GM11168 (cell line): ENCODE data around the gene INSC.

Source experiments
- in situ Hi-C: fragments of 300-500 bp; cut with MboI; formaldehyde crosslinking; loops from one replicate; pipeline ENCODE4 v1.12.0; 2022; ENCODE audit warnings: low sequenced_read_pairs; ENCODE audit not compliant: unreplicated experiment

INSC gene

GRCh38 chr11:15177491-15177890, 62.8 kb downstream of the INSC start:
- in situ Hi-C loops: no loop called here

GRCh38 chr11:15178214-15178613, 63.5 kb downstream of the INSC start:
- in situ Hi-C loops: no loop called here

GRCh38 chr11:15179167-15179566, 64.4 kb downstream of the INSC start:
- in situ Hi-C loops: no loop called here

- in situ Hi-C loops: no loop called here
These were observed 65.6 kb downstream of the INSC start for GRCh38 chr11:15180212-15180792.

GRCh38 chr11:15182372-15182771, 67.6 kb downstream of the INSC start:
- in situ Hi-C loops: no loop called here

GRCh38 chr11:15185021-15185420, 70.3 kb downstream of the INSC start:
- in situ Hi-C loops: no loop called here

- in situ Hi-C loops: no loop called here
These were observed 71.4 kb downstream of the INSC start for GRCh38 chr11:15186146-15186545.

GRCh38 chr11:15189189-15189588, 74.5 kb downstream of the INSC start:
- in situ Hi-C loops: no loop called here

- in situ Hi-C loops: no loop called here
These were observed 75.1 kb downstream of the INSC start for GRCh38 chr11:15189641-15190365.

GRCh38 chr11:15190611-15191010, 75.9 kb downstream of the INSC start:
- in situ Hi-C loops: no loop called here

GRCh38 chr11:15192005-15192556, 77.4 kb downstream of the INSC start:
- in situ Hi-C loops: no loop called here

GRCh38 chr11:15194671-15195415, 80.1 kb downstream of the INSC start:
- in situ Hi-C loops: no loop called here

GRCh38 chr11:15195454-15196200, 80.9 kb downstream of the INSC start:
- in situ Hi-C loops: no loop called here

GRCh38 chr11:15196704-15197103, 82.0 kb downstream of the INSC start:
- in situ Hi-C loops: no loop called here

- in situ Hi-C loops: no loop called here
These were observed 83.0 kb downstream of the INSC start for GRCh38 chr11:15197696-15198095.

- in situ Hi-C loops: no loop called here
These were observed 83.6 kb downstream of the INSC start for GRCh38 chr11:15198284-15198683.

- in situ Hi-C loops: no loop called here
These were observed 85.0 kb downstream of the INSC start for GRCh38 chr11:15199693-15200092.

- in situ Hi-C loops: no loop called here
These were observed 86.0 kb downstream of the INSC start for GRCh38 chr11:15200696-15201095.

- in situ Hi-C loops: no loop called here
These were observed 86.9 kb downstream of the INSC start for GRCh38 chr11:15201586-15201985.

GRCh38 chr11:15202626-15203025, 87.9 kb downstream of the INSC start:
- in situ Hi-C loops: no loop called here
